Cerebellar cortex (tissue), 1 donor: ENCODE results near the gene CENPP.

Source experiments
- DNase-seq: peaks from one replicate; pipeline ENCODE4 v3.0.0-alpha.2; 2015; ENCODE audit warnings: low spot score

The CENPP gene

DNA sequence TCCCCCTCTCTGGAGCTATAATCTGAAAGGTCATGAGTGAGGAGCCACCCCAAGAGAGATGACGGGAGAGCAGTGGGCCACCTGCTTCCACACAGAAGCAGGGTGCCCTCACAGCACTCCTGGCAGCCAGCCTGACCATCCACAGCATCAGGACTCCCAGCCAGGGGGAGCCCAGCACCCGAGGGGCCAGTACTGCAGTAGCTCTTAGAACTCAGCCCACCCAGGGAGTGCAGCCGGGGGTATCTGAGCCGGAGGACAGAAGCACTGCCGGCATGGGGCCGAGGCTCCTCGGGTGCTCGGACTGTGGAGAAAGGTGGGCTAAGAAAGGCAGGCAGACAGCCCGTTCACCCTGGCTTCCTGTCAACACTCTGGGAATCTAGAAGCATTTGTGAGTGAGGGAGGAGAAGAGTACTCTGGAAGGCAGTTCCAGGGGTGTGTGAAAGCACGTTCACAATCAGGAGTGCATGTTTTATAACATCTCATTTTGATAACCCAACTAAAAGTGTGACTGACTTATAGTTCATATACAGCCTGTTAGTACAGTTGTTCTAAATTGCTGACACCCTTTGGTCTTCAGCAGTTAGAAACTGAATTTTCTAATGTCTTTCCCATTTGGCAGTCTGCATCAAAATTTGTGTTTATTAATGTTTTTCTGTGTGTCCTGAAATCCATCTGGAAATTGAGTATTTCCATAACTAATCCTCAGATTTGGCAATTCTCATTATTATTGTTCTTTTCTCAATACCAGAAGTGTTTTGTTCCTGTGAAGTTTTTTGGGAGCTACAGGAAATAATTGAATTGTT is 182.5 kb downstream of the CENPP start:
- no peak for DNase-seq

DNA sequence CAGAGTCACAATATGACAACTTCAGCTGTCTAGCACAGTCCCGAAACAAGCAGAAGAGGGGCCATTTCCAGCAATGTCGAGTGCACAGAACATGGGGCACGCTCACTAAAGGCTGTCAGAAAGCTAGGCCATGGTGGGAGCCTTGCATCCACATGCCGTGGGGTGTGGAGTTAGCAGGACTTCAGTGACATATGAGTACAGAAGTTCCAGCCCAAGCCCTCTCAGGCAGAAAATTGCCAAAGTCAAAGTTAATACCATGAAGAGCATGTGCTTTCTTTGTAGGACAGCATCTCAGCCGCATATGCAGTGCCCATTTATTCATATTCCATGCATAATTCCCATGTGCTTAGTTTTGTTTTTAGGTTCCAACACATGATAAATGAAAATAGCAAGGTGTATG is 183.3 kb downstream of the CENPP start:
- DNase-seq: no peak

DNA sequence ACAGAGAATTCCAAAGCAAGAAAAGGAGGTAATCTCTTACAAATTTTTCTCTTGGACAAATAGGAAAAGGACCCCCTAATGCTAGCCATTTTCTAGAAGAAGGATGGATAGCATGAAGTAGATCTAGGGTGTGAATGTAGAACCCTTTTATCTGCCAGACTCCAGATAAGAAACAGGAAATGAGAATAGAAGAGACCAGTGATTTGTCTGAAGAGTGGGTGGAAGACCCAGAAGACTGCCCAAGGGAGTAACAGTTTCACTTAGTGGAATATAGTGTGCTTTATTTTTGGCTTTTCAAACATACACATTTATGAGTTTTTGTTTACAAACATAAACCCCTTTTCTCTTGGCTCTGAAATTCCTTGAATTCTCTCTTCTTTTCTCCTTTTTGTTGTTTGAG is 185.0 kb downstream of the CENPP start:
- DNase-seq: no peak

DNA sequence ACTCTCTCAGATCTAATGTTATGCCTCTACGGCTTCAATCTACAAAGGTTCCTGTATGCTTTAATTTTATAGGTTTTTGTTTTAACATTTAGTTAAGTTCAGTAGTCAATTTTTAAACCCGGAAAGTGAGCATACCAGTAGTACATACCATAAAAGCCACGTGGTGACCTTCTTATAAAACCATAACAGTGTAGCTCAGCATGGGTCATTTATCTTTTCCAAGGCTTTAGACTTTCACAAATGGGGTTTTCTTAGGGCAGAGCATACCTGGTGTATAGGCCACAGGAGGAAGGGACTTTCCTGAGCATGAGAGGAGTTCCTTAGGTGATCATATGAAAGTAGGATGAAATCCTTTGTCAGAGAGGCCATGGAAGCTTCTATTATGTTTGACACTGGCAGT is 186.9 kb downstream of the CENPP start:
- DNase-seq: no peak

DNA sequence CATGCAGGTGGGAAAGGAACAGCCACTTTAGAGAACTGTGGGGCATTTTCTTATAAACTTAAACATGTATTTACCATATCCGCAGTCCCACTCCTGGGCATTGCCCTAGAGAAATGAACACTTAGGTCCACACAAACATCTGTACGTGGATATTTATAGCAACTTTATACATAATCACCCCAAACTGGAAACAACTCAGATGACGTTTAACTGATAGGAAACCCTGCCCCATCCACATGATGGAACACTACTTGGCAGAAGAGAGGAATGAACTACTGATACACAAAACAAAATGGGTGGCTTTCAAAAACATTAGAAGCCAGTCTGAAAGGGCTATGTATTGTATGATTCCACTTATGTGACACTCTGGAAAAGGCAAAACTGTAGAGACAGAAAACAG is 187.6 kb downstream of the CENPP start:
- DNase-seq: no peak

GRCh38 chr9:92514635-92515034 is 188.9 kb downstream of the CENPP start:
- DNase-seq: no peak

DNA sequence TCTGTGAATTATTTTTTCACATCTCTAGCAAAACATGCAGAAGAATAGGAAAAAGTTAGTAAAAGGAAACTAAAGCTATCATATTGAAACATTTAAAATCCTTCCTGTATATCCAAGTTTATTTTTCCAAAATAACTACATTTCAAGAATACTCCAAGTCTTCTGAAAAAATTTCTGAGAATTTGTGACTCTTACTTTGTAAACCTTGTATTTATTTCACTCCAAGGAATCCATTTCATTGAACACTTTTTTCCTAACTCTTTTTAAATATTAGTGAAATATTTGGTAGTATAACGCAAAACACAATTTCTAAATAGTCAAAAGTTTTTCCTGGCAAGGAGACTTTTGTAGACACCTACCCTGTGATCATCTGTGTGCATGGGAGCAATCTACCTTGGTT is 190.8 kb downstream of the CENPP start:
- DNase-seq: no peak

GRCh38 chr9:92517046-92517445 is 191.3 kb downstream of the CENPP start:
- DNase-seq: no peak

DNA sequence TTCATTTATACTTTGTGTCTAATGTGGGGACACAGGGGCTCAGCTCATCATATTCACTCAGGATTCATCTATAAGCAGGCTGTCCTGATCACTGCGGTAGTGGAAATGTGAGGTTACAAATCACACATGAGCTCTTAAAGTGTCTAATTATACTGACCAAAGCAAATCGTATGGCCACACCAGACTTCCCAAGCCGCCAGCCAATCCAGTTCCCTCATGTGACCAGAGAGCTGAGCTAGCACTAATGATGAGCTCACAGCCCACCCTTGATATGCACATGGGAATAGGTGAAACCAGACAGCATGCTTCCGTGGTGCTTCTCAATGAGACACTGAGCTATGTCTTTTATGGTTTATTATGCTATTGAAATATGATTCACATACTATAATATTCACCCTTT is 192.4 kb downstream of the CENPP start:
- no peak for DNase-seq

DNA sequence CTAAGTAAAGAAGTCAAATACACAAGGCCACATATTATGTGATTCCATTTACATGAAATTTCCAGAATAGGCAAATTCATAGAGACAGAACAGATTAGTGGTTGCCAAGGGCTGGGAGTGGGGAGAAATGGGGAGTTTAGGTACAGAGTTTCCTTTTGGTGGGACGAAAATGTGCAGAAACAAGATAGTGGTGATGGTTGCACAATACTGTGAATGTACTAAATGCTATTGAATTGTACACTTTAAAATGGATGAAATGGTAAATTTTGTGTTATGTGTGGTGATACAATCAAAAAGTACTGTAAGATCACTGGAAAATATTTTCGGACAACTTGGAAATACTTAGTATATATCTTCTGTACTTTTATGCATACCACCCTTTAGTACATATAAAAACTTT is 195.1 kb downstream of the CENPP start:
- DNase-seq: no peak

DNA sequence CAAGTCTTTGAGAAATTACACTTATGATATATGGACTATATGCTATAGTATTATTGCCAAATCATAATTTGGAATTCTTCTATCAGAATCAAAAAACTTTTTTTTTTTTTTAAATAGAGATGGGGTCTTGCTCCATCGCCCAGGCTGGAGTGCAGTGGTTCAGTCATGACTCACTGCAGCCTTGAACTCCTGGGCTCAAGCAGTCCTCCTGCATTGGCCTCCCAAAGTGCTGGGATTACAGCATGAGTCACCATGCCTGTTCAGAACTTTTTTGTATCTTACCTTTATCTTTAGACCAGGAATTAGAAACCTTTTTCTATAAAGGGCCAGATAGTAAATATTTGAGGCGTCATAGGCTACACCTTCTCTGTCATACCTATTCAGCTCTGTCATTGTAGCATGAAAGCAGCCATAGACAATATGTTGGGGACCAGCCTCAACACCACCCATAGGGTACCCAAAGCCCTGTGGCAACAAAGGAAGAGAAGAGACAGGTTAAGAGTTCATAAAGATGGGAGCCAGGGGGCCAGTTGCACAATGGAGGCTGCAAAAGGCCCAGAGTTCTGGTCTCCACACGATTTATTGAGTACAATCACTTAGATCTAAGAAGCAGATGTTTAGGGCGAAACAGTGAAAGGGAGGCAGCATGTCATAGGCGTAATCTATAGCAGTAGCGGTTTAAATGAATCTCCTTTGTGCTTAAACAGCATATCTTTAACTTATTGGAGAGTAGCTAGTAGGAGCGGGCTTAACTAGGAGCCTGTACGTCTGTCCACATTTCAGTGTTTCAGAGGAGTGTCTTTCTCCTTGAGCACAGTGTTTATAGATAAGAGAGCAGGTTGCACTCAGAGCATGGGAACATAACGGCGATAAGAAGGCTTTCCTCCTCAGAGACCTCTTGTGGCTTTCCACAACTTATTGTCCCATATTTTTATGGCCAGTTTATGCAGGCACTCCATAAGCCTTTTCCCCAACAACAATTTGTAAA is 197.5 kb downstream of the CENPP start:
- no peak for DNase-seq

DNA sequence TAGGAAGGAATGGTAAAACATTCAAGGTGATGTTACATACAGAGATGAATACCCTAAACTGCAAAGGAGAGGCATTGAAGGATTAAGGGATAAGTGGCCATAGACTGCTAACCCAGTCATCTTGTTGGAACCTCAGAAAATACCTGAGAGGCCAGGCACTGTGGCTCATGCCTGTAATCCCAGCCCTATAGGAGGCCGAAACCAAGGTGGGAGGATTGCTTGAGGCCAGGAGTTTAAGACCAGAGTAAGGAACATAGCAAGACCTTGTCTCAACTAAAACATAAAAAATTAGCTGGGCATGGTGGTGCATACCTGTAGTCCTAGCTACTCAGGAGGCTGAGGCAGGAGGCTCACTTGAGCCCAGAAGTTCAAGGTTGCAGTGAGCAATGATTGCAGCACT is 199.1 kb downstream of the CENPP start:
- no peak for DNase-seq

- DNase-seq: no peak
These were observed 199.6 kb downstream of the CENPP start for GRCh38 chr9:92525306-92525705.

- DNase-seq: no peak
These were observed 201.6 kb downstream of the CENPP start for GRCh38 chr9:92527291-92527828.

DNA sequence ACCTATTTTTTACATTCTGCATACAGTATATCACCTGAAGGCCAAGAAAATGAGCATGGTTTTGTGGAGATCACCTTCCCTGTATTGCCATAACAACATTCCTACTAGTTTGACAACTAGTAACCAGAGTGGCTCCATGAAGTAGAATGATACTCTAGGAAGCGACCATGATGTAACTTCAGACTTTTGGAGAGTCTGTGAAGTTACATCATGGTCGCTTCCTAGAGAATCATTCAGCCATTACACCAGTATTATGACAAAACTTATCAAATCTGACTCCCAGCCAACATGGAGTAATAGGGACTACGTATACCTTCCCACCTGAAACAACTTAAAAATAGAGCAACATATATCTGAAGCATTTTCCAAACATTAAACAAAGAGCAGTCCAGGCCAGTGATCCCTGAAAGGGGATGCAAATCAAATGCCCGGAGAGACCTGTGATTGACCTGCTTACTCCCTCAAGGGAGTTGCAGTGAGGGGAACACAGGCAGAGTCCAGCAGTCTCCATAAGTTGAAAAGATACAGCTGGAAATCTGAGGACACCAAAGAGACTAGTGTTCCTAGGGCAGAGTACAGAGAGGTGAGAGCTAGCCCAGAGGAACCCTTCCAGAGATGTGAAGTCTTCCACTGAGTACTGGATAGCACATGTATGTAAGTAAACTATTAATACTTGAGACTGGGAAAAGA is 202.2 kb downstream of the CENPP start:
- no peak for DNase-seq

DNA sequence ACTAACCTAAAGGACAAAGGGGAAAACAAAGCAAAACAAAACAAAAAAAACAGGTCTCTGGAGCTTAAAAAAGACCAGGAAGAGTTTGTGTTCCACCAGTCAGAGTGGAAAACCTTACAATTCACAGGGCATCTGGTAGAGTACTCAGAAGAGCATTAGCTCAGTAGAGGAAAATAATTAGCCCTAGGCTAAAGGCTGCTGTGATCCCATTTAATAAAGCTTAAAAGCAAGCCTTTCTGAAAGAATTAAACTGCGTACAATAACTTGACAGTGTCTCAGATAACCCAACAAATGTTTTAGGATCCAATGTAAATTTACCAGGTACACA is 202.7 kb downstream of the CENPP start:
- DNase-seq: no peak

- no peak for DNase-seq
These were observed 203.4 kb downstream of the CENPP start for GRCh38 chr9:92529124-92529523.

- no peak for DNase-seq
These were observed 205.1 kb downstream of the CENPP start for GRCh38 chr9:92530893-92531292.

DNA sequence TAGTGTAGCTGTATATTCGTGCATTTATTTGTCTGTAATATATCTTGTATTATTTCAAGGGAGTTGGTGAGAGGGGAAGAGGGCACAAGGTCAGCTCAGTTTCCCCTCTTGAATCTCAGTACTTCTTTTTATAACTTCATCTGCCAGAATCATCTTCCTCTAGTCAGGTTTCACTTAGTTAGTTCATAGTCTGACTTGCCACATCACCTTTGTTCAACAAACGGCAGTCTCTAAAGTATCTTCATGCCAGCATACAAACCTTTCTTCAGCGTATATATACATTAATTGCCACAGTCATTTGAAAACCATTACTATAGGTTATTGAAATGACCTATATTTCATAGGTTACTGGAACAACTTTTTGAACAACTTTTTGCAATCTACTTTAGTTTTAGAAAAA is 208.5 kb downstream of the CENPP start:
- DNase-seq: no peak

DNA sequence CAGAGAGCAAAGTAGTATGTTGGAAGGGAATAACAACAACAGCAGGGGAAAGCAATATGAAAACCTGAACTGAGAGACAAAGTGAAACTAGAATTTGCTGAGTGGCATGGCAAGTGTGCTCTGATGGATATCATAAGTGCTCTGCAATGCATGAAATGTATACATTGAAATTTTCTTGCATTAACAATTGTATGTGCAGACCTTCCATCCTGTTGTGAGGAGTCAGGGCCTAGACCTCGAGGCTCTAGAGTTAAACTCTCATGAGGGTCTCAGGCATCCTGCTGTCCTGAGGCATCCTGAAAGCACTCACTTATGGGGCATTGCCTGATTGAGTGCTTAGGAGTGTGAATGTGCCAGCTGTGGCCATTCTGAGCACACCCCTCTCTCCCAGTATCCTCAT is 208.9 kb downstream of the CENPP start:
- DNase-seq: no peak

- peak; percentile 2 for DNase-seq
These were observed 210.4 kb downstream of the CENPP start, which contains the start of gene ECM2 for GRCh38 chr9:92535940-92536850. TSS of gene ECM2 (minus strand) at chr9:92535990. CDS start at chr9:92522866, 13,124 bp downstream.
